Measurements from ENCODE around the gene KIF18B.

Gene KIF18B

GRCh38 chr17:44930667-44931066, 16.9 kb downstream of the KIF18B start:
- no peak for TF ChIP-seq CTCF (IDR thresholded peaks at IDR 0.05; ENCODE audit: low read depth, low read length)
- no peak overlapping the region for H3K4me3 ChIP-seq (replicated peaks in 1 of 2; ENCODE audit: low read depth in 2 of 2, low read length in 2 of 2)
- no peak for DNase-seq (ENCODE audit: low read depth in 2 of 2)

- DNase-seq (ENCODE audit: low read depth in 2 of 2) = no peak
- H3K4me3 ChIP-seq (replicated peaks in 1 of 2; ENCODE audit: low read depth in 2 of 2, low read length in 2 of 2) = no peak overlapping the region
These were observed 18.4 kb downstream of the KIF18B start for GRCh38 chr17:44928950-44929720.

GRCh38 chr17:44928136-44928535, 19.4 kb downstream of the KIF18B start:
- TF ChIP-seq CTCF (IDR thresholded peaks at IDR 0.05; ENCODE audit: low read depth, low read length) = no peak
- no peak for DNase-seq (ENCODE audit: low read depth in 2 of 2)
- H3K4me3 ChIP-seq (replicated peaks in 1 of 2; ENCODE audit: low read depth in 2 of 2, low read length in 2 of 2) = no peak overlapping the region

More at GRCh38 chr17:44928950-44929720, 18.4 kb downstream of the KIF18B start:
- no peak for TF ChIP-seq CTCF (IDR thresholded peaks at IDR 0.05; ENCODE audit: low read depth, low read length)

- H3K4me3 ChIP-seq (replicated peaks in 1 of 2; ENCODE audit: low read depth in 2 of 2, low read length in 2 of 2) = no peak overlapping the region
- TF ChIP-seq CTCF (IDR thresholded peaks at IDR 0.05; ENCODE audit: low read depth, low read length) = no peak
- no peak for DNase-seq (ENCODE audit: low read depth in 2 of 2)
These were observed 19.9 kb downstream of the KIF18B start for GRCh38 chr17:44927696-44928095.

- TF ChIP-seq CTCF (IDR thresholded peaks at IDR 0.05; ENCODE audit: low read depth, low read length) = no peak
- H3K4me3 ChIP-seq (replicated peaks in 1 of 2; ENCODE audit: low read depth in 2 of 2, low read length in 2 of 2) = no peak overlapping the region
- DNase-seq (ENCODE audit: low read depth in 2 of 2) = no peak
These were observed 20.6 kb downstream of the KIF18B start for GRCh38 chr17:44926821-44927525.

- DNase-seq (ENCODE audit: low read depth in 2 of 2) = no peak
- no peak for TF ChIP-seq CTCF (IDR thresholded peaks at IDR 0.05; ENCODE audit: low read depth, low read length)
- no peak overlapping the region for H3K4me3 ChIP-seq (replicated peaks in 1 of 2; ENCODE audit: low read depth in 2 of 2, low read length in 2 of 2)
These were observed 21.6 kb downstream of the KIF18B start for GRCh38 chr17:44925731-44926697.
